HG03039 (cell line): ENCODE measurements around the gene LCN2.

Source experiments
- ATAC-seq: cut with Tn5 transposase; IDR thresholded peaks from one replicate; pipeline ENCODE4 v1.9.1; 2021; ENCODE audit warnings: mild to moderate bottlenecking, moderate library complexity; ENCODE audit not compliant: unreplicated experiment

The LCN2 gene

GRCh38 chr9:128191406-128192046, 42.3 kb downstream of the LCN2 start, which contains the start of gene CIZ1:
Gene CIZ1, minus strand, starts transcription at chr9:128191572. Its CDS starts 715 bp downstream, at chr9:128190857.
- peak; percentile 67 for ATAC-seq

- no peak for ATAC-seq
Observed at GRCh38 chr9:128192601-128193371, 43.5 kb downstream of the LCN2 start.

GRCh38 chr9:128193469-128194096, 44.3 kb downstream of the LCN2 start:
- no peak for ATAC-seq

- ATAC-seq, result no peak
Observed at GRCh38 chr9:128201441-128202369, 52.5 kb downstream of the LCN2 start.

- no peak for ATAC-seq
Observed at GRCh38 chr9:128202648-128203023, 53.4 kb downstream of the LCN2 start.
